Measurements from ENCODE around the gene SYT1.

GRCh38 chr12:79393842-79394241 lies 529.3 kb downstream of the SYT1 start:
- TF ChIP-seq GLI4 (tag by site-specific recombination; IDR thresholded peaks at IDR 0.05) = no peak
- no peak for TF ChIP-seq ZNF510 (tag by site-specific recombination; IDR thresholded peaks at IDR 0.05; ENCODE audit: insufficient replicate concordance)
- TF ChIP-seq PATZ1 (tag by site-specific recombination; IDR thresholded peaks at IDR 0.05) = no peak
- no peak for TF ChIP-seq ZNF26 (tag by site-specific recombination; IDR thresholded peaks at IDR 0.05)
- TF ChIP-seq YY1 (tag by site-specific recombination; IDR thresholded peaks at IDR 0.05) = no peak

All from HEK293 (cell line).